ENCODE results near the gene GSTA5. TPM values are rescaled to one million over a fixed set of nuclear protein-coding genes. Genes with fewer than 3 reads are reported as not detected.
"Not testable (repeated sequence)": the region's sequence is repeated elsewhere in the genome, so short reads cannot be mapped to it uniquely, and the experiment has no call there.

The GSTA5 gene
- total RNA-seq, 6 experiments from 2014 or later: not detected

DNA sequence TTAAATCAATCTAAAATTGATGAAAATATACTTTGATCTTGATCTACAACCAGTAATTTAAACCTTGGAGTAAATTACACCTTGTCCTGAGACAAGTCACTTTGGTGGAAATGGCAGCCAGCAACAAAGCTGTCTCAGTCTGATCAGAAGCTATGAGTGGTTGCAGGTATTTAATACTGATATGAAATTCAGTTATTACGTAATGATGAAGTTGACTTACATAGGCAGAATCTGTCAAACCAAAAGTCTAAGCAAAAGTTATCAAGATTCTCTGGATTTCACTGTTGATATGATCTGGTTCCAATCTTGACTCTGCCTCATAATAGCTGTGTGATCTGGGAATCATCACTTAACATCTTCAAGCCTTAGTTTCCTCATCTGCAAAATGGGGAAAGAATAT lies 27.6 kb upstream of the GSTA5 start:
- Mint-ChIP-seq H3K27me3 (ENCODE audit: insufficient read depth) (peaks cover 19% of the 10 kb centered on the region), H3K27ac (no peak overlapping the region), H3K9me3 (no peaks in the 10 kb centered on the region; the same call in 1 of the 2 replicates), H3K36me3 (ENCODE audit: low read depth) (no peaks in the 10 kb centered on the region), H3K4me3 (no peak overlapping the region), H3K4me1 (ENCODE audit: low read depth) (peaks cover 24% of the 10 kb centered on the region)
- DNase-seq: no peak
- TF ChIP-seq, protein P1, sequence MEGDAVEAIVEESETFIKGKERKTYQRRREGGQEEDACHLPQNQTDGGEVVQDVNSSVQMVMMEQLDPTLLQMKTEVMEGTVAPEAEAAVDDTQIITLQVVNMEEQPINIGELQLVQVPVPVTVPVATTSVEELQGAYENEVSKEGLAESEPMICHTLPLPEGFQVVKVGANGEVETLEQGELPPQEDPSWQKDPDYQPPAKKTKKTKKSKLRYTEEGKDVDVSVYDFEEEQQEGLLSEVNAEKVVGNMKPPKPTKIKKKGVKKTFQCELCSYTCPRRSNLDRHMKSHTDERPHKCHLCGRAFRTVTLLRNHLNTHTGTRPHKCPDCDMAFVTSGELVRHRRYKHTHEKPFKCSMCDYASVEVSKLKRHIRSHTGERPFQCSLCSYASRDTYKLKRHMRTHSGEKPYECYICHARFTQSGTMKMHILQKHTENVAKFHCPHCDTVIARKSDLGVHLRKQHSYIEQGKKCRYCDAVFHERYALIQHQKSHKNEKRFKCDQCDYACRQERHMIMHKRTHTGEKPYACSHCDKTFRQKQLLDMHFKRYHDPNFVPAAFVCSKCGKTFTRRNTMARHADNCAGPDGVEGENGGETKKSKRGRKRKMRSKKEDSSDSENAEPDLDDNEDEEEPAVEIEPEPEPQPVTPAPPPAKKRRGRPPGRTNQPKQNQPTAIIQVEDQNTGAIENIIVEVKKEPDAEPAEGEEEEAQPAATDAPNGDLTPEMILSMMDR (IDR thresholded peaks at IDR 0.05): no peak

DNA sequence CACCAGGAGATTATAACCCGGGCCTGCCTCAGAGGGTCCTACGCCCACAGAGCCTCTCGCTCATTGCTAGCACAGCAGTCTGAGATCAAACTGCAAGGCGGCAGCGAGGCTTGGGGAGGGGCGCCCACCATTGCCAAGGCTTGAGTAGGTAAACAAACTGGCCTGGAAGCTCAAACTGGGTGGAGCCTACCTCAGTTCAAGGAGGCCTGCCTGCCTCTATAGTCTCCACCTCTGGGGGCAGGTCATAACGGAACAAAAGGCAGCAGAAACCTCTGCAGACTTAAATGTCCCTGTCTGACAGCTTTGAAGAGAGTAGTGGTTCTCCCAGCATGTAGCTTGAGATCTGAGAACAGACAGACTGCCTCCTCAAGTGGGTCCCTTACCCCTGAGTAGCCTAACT lies 20.5 kb upstream of the GSTA5 start:
- H3K4me1 Mint-ChIP-seq (ENCODE audit: low read depth); DNase-seq; H3K9me3 Mint-ChIP-seq; H3K4me3 Mint-ChIP-seq; H3K27ac Mint-ChIP-seq; H3K36me3 Mint-ChIP-seq (ENCODE audit: low read depth): not testable (repeated sequence)
- peaks cover 54% of the 10 kb centered on the region for H3K27me3 Mint-ChIP-seq (ENCODE audit: insufficient read depth)

DNA sequence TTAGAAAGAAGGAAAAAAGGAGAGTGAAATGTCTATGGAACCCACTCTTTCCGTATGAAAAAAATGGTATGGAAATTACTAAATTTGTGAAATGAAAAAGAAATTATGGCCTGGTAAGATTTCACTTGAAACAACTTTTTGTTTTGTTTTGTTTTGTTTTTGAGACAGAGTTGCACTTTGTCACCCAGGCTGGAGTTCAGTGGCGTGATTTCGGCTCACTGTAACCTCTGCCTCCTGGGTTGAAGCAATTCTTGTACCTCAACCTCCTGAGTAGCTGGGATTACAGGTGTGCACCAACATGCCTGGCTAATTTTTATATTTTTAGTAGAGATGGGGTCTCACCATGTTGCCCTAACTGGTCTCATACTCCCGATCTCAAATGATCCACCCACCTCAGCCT lies 17.8 kb upstream of the GSTA5 start:
- no peaks in the 10 kb centered on the region for H3K4me1 Mint-ChIP-seq (ENCODE audit: low read depth)
- H3K27me3 Mint-ChIP-seq (ENCODE audit: insufficient read depth): peaks cover 65% of the 10 kb centered on the region
- H3K4me3 Mint-ChIP-seq: no peak overlapping the region
- TF ChIP-seq, protein P1 (IDR thresholded peaks at IDR 0.05): no peak
- no peaks in the 10 kb centered on the region for H3K36me3 Mint-ChIP-seq (ENCODE audit: low read depth)
- no peak overlapping the region for H3K27ac Mint-ChIP-seq
- no peaks in the 10 kb centered on the region for H3K9me3 Mint-ChIP-seq
- DNase-seq: no peak

DNA sequence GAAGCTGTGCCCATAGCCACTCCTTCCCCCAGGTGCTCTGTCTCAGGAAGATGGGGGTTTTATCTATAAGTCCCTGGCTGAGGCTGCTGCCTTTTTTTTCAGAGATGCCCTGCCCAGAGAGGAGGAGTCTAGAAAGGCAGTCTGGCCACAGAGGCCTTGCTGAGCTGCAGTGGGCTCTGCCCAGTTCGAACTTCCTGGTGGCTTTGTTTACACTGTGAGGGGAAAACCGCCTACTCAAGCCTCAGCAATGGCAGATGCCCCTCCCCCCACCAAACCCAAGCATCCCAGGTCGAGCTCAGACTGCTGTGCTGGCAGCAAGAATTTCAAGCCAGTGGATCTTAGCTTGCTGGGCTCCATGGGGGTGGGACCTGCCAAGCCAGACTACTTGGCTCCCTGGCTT lies 15.5 kb upstream of the GSTA5 start:
- not testable (repeated sequence) for H3K4me1 Mint-ChIP-seq (ENCODE audit: low read depth); H3K27ac Mint-ChIP-seq; H3K4me3 Mint-ChIP-seq; H3K36me3 Mint-ChIP-seq (ENCODE audit: low read depth); DNase-seq; H3K9me3 Mint-ChIP-seq
- peaks cover 72% of the 10 kb centered on the region for H3K27me3 Mint-ChIP-seq (ENCODE audit: insufficient read depth)

DNA sequence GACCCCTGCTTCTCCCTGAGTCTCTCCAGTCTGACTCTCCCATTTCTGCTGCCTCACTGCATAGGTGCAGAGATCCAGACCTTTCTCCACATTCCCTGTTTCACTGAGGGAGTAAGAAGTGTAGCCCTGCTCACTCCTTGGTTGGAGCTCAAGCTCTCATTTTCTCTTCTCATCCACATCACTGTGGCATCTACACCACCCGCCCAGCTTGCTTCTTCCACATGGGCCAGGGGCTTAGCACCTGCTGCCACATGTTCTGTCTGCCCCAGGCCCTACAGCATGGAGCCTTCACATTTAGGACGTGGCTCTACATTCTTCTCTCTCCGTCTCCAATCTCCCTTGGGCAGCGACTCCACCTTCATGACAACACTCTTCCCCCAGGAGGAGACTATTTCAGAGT lies 8.5 kb upstream of the GSTA5 start:
- peaks cover 12% of the 10 kb centered on the region; the same call in 1 of the 2 replicates for H3K9me3 Mint-ChIP-seq
- TF ChIP-seq, protein P1 (IDR thresholded peaks at IDR 0.05): no peak
- no peaks in the 10 kb centered on the region for H3K4me1 Mint-ChIP-seq (ENCODE audit: low read depth)
- no peak overlapping the region for H3K27ac Mint-ChIP-seq
- DNase-seq: no peak
- H3K27me3 Mint-ChIP-seq (ENCODE audit: insufficient read depth): peaks cover 51% of the 10 kb centered on the region
- H3K36me3 Mint-ChIP-seq (ENCODE audit: low read depth): peaks cover 6% of the 10 kb centered on the region; the same call in 1 of the 2 replicates
- H3K4me3 Mint-ChIP-seq: no peak overlapping the region

DNA sequence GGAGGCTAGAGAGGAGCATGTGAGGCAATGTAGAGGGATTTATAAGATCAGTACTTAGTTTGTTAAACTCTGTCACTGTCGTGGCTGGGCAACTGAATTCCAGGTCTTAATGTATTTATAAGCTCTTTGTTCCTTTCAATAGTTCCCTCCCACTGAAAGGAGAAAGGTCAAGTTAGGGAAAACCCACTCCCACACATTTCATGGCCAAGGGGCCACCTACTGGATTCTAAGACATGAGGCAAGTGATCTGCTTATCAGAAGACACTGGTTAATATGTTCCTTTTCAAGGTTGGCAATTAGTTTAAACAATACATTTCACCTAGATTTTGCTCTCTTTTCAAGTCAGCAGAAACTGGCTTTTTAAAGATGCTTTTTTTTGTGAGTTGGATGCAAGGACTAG lies 5.4 kb upstream of the GSTA5 start:
- peaks cover 12% of the 10 kb centered on the region; the same call in 1 of the 2 replicates for H3K9me3 Mint-ChIP-seq
- peaks cover 31% of the 10 kb centered on the region for H3K27me3 Mint-ChIP-seq (ENCODE audit: insufficient read depth)
- H3K4me3 Mint-ChIP-seq: no peak overlapping the region
- no peak for DNase-seq
- TF ChIP-seq, protein P1 (IDR thresholded peaks at IDR 0.05): no peak
- H3K27ac Mint-ChIP-seq: no peak overlapping the region
- peaks cover 6% of the 10 kb centered on the region; the same call in 1 of the 2 replicates for H3K36me3 Mint-ChIP-seq (ENCODE audit: low read depth)
- H3K4me1 Mint-ChIP-seq (ENCODE audit: low read depth): 0 out of 2 replicates have a peak, but pooled peaks cover under 1% of the 10 kb centered on the region

DNA sequence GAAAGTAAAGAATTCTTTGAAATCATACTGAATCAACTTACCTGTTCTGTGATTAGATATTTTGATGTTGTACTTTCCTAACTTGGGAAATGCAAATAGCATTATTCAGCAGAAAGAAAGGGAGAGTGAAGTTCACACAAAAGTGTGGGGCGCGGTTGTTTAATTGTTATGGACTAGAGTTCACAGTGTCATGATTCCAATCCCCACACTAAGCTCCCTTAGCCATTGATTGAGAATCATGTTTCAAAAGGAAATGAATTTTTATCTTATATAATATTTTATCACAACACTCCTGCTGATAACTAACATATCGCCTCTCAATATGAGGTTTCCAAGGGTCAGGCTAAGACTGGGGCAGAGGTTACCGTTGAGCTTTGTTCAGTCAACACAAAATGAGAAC lies 3.0 kb upstream of the GSTA5 start:
- Mint-ChIP-seq H3K36me3 (ENCODE audit: low read depth) (no peaks in the 10 kb centered on the region), H3K9me3 (peaks cover 7% of the 10 kb centered on the region; the same call in 1 of the 2 replicates), H3K4me1 (ENCODE audit: low read depth) (peaks cover 17% of the 10 kb centered on the region), H3K27ac (no peak overlapping the region), H3K27me3 (ENCODE audit: insufficient read depth) (peaks cover 17% of the 10 kb centered on the region), H3K4me3 (no peak overlapping the region)
- no peak for DNase-seq
- TF ChIP-seq, protein P1 (IDR thresholded peaks at IDR 0.05): no peak
